Suprapubic skin (tissue), 4 donors: ENCODE results near the gene SHROOM3. TPM values are rescaled to one million over a fixed set of nuclear protein-coding genes. Genes with fewer than 3 reads are reported as not detected.

Source experiments
- DNase-seq, 2 donors: peaks; one replicate each; pipeline ENCODE4 v3.0.0-alpha.2; 2019; ENCODE audit warnings: low spot score in 2 of 2
- H3K27ac ChIP-seq: fragments of 200-600 bp; sonication (generic); one replicate; pipeline ENCODE4 v1.5.1; 2019
- H3K27me3 ChIP-seq: fragments of 200-600 bp; sonication (generic); one replicate; pipeline ENCODE4 v1.5.1; 2019
- H3K36me3 ChIP-seq: fragments of 200-600 bp; sonication (generic); one replicate; pipeline ENCODE4 v1.5.1; 2019
- H3K4me1 ChIP-seq: fragments of 200-600 bp; sonication (generic); one replicate; pipeline ENCODE4 v1.5.1; 2019
- H3K4me3 ChIP-seq: fragments of 200-600 bp; sonication (generic); one replicate; pipeline ENCODE4 v1.5.1; 2019; ENCODE audit warnings: mild to moderate bottlenecking
- H3K9me3 ChIP-seq: fragments of 200-600 bp; sonication (generic); one replicate; pipeline ENCODE4 v1.5.1; 2019
- EP300 ChIP-seq: sonication (generic); formaldehyde crosslinking; IDR thresholded peaks from one replicate; pipeline ENCODE4 v1.6.1; 2017; ENCODE audit warnings: antibody characterized with exemption
- POLR2A ChIP-seq, 2 donors: fragments of 450-650 bp; IDR thresholded peaks; one replicate each; pipeline ENCODE4 v1.6.1; 2017; ENCODE audit warnings: antibody characterized with exemption in 2 of 2, mild to moderate bottlenecking in 2 of 2, moderate library complexity in 2 of 2
- POLR2AphosphoS5 ChIP-seq, 3 donors: sonication (generic); formaldehyde crosslinking; IDR thresholded peaks; one replicate each; pipeline ENCODE4 v1.6.1; 2017; ENCODE audit warnings: antibody characterized with exemption in 3 of 3
- WGBS: methylation state at CpG from one replicate; pipeline ENCODE4 v1.1.5; 2018; 5-methylcytosine and 5-hydroxymethylcytosine counted together
- total RNA-seq, 4 donors: library from RNA; depleted of rRNA; stranded (reverse); fragments of >200 nt; gene quantifications; one replicate each; pipeline ENCODE4 v1.1.0, GENCODE V29; 2016
- TF ChIP-seq, protein P1 (sequence below), 2 donors: fragments of 200-600 bp in 1 of 2; fragments of 450-650 bp in 1 of 2; sonication (generic) in 1 of 2; IDR thresholded peaks; one replicate each; pipeline ENCODE4 v1.5.1; 2016 to 2019; ENCODE audit warnings: antibody characterized with exemption in 2 of 2, mild to moderate bottlenecking in 1 of 2, moderate library complexity in 1 of 2

SHROOM3 gene
- total RNA-seq, 4 donors from 2014 or later, result 25.7 to 41.4 (median 29.8) TPM

DNA sequence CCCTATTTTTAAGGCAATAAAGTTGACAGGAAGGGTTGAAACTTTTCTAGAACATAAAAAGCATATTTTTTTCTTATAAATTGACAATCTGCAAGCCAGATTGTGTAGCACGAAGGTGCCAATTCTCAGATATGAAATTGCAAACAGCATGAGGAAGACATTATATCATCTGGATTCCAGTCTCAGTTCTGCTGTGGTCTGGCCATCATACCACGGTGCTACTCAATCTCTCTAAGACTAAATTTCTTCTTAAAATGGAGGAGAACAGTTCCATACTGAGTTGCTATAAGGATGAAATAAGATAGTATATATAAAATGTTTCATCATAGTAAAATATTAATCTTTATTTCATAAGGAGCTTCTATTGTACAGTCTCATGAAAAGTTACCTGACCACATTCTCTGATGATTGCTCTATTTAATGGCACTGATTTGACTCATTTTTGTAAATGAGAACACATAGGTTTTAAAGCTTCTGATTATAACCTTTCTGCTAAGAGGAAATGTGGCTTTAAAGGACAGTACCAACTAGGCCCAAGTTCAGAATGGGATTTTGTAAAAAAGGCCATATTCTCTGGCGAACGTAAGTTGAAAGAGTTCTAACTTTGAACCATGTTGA is 127.9 kb downstream of the SHROOM3 start:
- Histone ChIP-seq H3K9me3 (no peaks in the 10 kb centered on the region), H3K36me3 (no peaks in the 10 kb centered on the region), H3K27me3 (no peaks in the 10 kb centered on the region), H3K4me3 (no peak overlapping the region), H3K4me1 (peaks cover 3% of the 10 kb centered on the region), H3K27ac (no peak overlapping the region)
- TF ChIP-seq POLR2A (IDR thresholded peaks at IDR 0.05), result no peak
- TF ChIP-seq, protein P1, sequence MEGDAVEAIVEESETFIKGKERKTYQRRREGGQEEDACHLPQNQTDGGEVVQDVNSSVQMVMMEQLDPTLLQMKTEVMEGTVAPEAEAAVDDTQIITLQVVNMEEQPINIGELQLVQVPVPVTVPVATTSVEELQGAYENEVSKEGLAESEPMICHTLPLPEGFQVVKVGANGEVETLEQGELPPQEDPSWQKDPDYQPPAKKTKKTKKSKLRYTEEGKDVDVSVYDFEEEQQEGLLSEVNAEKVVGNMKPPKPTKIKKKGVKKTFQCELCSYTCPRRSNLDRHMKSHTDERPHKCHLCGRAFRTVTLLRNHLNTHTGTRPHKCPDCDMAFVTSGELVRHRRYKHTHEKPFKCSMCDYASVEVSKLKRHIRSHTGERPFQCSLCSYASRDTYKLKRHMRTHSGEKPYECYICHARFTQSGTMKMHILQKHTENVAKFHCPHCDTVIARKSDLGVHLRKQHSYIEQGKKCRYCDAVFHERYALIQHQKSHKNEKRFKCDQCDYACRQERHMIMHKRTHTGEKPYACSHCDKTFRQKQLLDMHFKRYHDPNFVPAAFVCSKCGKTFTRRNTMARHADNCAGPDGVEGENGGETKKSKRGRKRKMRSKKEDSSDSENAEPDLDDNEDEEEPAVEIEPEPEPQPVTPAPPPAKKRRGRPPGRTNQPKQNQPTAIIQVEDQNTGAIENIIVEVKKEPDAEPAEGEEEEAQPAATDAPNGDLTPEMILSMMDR (IDR thresholded peaks at IDR 0.05), result no peak
- no peak for TF ChIP-seq EP300
- no peak for TF ChIP-seq POLR2AphosphoS5 (IDR thresholded peaks at IDR 0.05)
- WGBS, result 72% methylated on average over 4 of the region's 4 CpGs
- DNase-seq, result no peak

DNA sequence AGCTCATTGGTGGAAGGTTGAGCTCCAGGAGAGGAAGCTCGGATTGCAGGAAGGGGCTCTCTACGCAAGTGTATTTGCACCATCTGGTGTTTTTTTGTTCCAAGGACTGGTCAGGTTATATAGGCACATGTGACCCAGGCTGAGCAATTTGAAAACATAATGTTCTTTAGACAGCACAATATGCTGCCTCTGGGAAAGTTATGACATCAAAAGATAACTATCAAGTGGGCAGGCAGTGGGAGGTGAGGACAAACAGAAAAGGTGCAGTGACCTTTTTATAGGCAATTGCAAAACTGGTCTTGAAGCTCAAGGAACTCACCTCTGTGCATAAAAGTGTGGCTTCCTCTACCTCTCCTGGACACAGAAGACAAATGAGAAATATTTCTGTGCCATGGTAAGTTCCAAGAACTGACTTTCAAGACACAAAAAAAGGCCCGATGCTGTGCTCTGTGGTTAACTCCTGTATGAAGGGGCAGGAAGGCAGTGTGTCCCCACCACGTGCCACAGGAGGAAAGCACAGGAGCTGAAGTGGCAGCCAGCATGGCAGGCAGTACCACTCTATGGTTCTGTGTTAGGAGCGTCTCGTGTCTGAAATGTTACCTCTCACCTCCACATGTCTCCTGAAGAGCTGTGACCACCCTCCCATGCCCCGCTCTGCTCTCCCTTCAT is 128.6 kb downstream of the SHROOM3 start:
- Histone ChIP-seq H3K27me3 (no peaks in the 10 kb centered on the region), H3K27ac (no peak overlapping the region), H3K9me3 (no peaks in the 10 kb centered on the region), H3K36me3 (no peaks in the 10 kb centered on the region), H3K4me3 (no peak overlapping the region), H3K4me1 (peaks cover 3% of the 10 kb centered on the region)
- 81% methylated on average over 7 of the region's 7 CpGs for WGBS
- no peak for DNase-seq
- no peak for TF ChIP-seq POLR2A (IDR thresholded peaks at IDR 0.05)
- no peak for TF ChIP-seq POLR2AphosphoS5 (IDR thresholded peaks at IDR 0.05)
- TF ChIP-seq EP300, result no peak
- TF ChIP-seq, protein P1 (IDR thresholded peaks at IDR 0.05), result no peak

DNA sequence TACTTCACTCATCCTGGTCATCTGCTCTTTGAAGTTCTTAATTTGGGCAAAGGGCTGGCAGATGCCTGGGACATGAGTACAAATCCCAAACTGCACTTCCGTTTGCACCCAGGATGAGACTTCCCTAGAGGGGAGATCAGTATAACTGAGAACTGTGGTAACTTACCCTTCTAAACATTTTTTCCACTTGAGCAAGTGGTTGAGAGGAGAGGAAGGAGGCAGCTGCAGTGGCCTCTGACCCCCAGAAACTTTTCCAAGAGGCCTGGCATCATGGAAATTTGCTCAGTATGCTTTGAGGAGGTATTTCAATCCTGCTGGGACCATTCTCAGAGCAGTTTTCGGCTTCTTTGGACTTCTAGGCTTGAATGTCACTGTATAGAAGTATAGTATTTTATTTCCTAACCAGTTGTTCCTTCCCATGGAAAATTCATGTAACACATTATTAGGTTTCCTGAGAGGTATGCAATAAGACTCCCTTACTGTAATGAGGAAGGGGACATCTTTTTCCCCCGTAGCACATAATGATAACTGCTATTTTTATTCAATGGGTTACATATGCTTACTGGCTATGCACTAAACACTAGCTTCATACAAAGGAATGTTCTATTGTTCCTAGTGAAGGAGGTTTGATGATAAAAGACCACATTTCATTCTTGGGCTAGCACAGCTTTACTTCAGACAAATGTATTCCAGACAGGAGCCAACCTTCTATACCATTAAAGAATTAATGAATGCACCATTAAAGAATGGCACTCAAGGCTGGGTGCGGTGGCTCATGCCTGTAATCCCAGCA is 129.3 kb downstream of the SHROOM3 start:
- H3K4me3 ChIP-seq, result no peak overlapping the region
- no peak for DNase-seq
- H3K27me3 ChIP-seq, result no peaks in the 10 kb centered on the region
- no peak overlapping the region for H3K27ac ChIP-seq
- no peaks in the 10 kb centered on the region for H3K9me3 ChIP-seq
- H3K36me3 ChIP-seq, result no peaks in the 10 kb centered on the region
- 84% methylated on average over 4 of the region's 4 CpGs for WGBS
- H3K4me1 ChIP-seq, result peaks cover 3% of the 10 kb centered on the region
- no peak for TF ChIP-seq POLR2A (IDR thresholded peaks at IDR 0.05)
- TF ChIP-seq, protein P1 (IDR thresholded peaks at IDR 0.05), result no peak
- TF ChIP-seq POLR2AphosphoS5 (IDR thresholded peaks at IDR 0.05), result no peak
- no peak for TF ChIP-seq EP300

DNA sequence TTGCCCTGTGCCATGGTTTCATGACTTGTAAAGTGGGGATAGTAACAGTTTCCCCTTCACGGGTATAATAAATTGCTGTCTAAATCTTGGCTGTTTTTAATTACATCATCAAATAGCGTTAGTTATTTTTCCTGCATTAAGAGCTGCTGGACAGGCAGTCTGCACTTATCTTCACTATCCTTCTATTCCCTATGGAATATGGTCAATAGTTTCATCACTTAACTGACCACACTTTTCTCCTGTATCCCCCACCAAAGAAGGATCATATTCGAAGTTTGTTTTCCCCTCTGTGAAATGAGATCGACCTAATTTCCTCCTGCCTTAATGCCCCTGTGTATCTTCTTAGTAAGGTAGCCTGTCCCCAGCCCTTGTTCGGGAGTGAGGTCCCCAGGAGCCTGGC is 133.2 kb downstream of the SHROOM3 start:
- Histone ChIP-seq H3K27ac (peak overlapping the region; percentile 38), H3K4me1 (peaks cover 2% of the 10 kb centered on the region), H3K4me3 (no peak overlapping the region), H3K27me3 (no peaks in the 10 kb centered on the region), H3K9me3 (no peaks in the 10 kb centered on the region), H3K36me3 (no peaks in the 10 kb centered on the region)
- WGBS, result 81% methylated on average over 5 of the region's 5 CpGs
- TF ChIP-seq EP300 (no peak), POLR2A (IDR thresholded peaks at IDR 0.05) (no peak), POLR2AphosphoS5 (IDR thresholded peaks at IDR 0.05) (no peak)
- TF ChIP-seq, protein P1 (IDR thresholded peaks at IDR 0.05), result no peak
- no peak for DNase-seq

DNA sequence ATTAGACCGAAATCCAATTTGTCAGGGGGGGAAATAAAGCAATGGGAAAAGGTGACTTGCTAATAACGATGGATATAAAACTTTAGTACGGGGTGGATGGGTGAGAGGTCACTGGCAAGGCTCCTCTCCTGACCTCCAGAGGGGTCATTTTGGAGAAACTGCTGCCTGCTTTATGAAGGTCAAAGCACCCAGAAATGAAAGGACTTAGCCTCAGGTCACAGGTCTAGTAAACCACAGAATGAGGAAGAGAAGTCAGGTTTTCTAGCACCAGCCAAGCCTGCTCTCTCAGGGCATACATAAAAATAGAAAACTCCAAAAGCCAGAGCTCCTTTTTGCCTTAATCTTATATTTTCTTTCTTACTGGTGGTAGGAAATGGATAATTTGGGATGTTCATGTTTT is 134.2 kb downstream of the SHROOM3 start:
- H3K27me3 ChIP-seq, result no peaks in the 10 kb centered on the region
- 77% methylated on average over 3 of the region's 3 CpGs for WGBS
- H3K4me1 ChIP-seq, result peaks cover 2% of the 10 kb centered on the region
- TF ChIP-seq EP300, result no peak
- TF ChIP-seq, protein P1 (IDR thresholded peaks at IDR 0.05), result no peak
- TF ChIP-seq POLR2AphosphoS5 (IDR thresholded peaks at IDR 0.05), result no peak
- TF ChIP-seq POLR2A (IDR thresholded peaks at IDR 0.05), result no peak
- H3K9me3 ChIP-seq, result no peaks in the 10 kb centered on the region
- no peaks in the 10 kb centered on the region for H3K36me3 ChIP-seq
- H3K27ac ChIP-seq, result peak overlapping the region; percentile 10
- DNase-seq, result no peak
- H3K4me3 ChIP-seq, result no peak overlapping the region
